WI38 (cell line): Measurements from ENCODE around the gene EME2.
"Not testable (repeated sequence)": the region's sequence is repeated elsewhere in the genome, so short reads cannot be mapped to it uniquely, and the experiment has no call there.

Experiments used
- H3K4me3 ChIP-seq: 2 replicates; pipeline ENCODE4 v1.5.1; 2011; ENCODE audit warnings: low read depth, mild to moderate bottlenecking, control low read depth, low read length
- CTCF ChIP-seq: IDR thresholded peaks from 2 replicates; pipeline ENCODE4 v1.5.1; 2012; ENCODE audit warnings: low read depth, mild to moderate bottlenecking, control low read depth, low read length

The EME2 gene

GRCh38 chr16:1729445-1729844 is 43.2 kb upstream of the EME2 start:
- no peak overlapping the region for H3K4me3 ChIP-seq
- no peak for TF ChIP-seq CTCF

GRCh38 chr16:1731073-1731472 is 41.5 kb upstream of the EME2 start:
- no peak for TF ChIP-seq CTCF
- no peak overlapping the region for H3K4me3 ChIP-seq

GRCh38 chr16:1731603-1732002 is 41.0 kb upstream of the EME2 start:
- TF ChIP-seq CTCF = no peak

GRCh38 chr16:1732071-1732470 is 40.5 kb upstream of the EME2 start:
- TF ChIP-seq CTCF = no peak

More at GRCh38 chr16:1731603-1732002, 41.0 kb upstream of the EME2 start:
- H3K4me3 ChIP-seq = no peak overlapping the region

GRCh38 chr16:1732551-1732987 is 40.0 kb upstream of the EME2 start:
- not testable (repeated sequence) for H3K4me3 ChIP-seq

More at GRCh38 chr16:1732071-1732470, 40.5 kb upstream of the EME2 start:
- no peak overlapping the region for H3K4me3 ChIP-seq

GRCh38 chr16:1734123-1734522 is 38.5 kb upstream of the EME2 start:
- H3K4me3 ChIP-seq = no peak overlapping the region
- TF ChIP-seq CTCF = no peak

GRCh38 chr16:1734816-1735215 is 37.8 kb upstream of the EME2 start:
- no peak for TF ChIP-seq CTCF
- H3K4me3 ChIP-seq = no peak overlapping the region

- no peak overlapping the region for H3K4me3 ChIP-seq
- no peak for TF ChIP-seq CTCF
Observed at GRCh38 chr16:1740234-1740633, 32.4 kb upstream of the EME2 start.
